Right forelimb (tissue), 1 donor: ENCODE measurements around the gene FGFBP3.
"Not testable (repeated sequence)": the region's sequence is repeated elsewhere in the genome, so short reads cannot be mapped to it uniquely, and the experiment has no call there.

ENCODE experiments used
- DNase-seq: peaks from one replicate; pipeline ENCODE4 v3.0.0-alpha.2; 2018

The FGFBP3 gene

GRCh38 chr10:91897421-91897820 is 11.9 kb downstream of the FGFBP3 start:
- DNase-seq = no peak

- no peak for DNase-seq
These were observed 13.0 kb downstream of the FGFBP3 start for GRCh38 chr10:91896212-91896756.

- not testable (repeated sequence) for DNase-seq
These were observed 15.0 kb downstream of the FGFBP3 start for GRCh38 chr10:91894261-91894685.

GRCh38 chr10:91893051-91893450 is 16.2 kb downstream of the FGFBP3 start:
- DNase-seq = no peak

- DNase-seq = no peak
These were observed 17.9 kb downstream of the FGFBP3 start for GRCh38 chr10:91891125-91892001.

- DNase-seq = peak; percentile 64
These were observed 21.8 kb downstream of the FGFBP3 start for GRCh38 chr10:91887272-91888076.

- DNase-seq = no peak
These were observed 22.4 kb downstream of the FGFBP3 start for GRCh38 chr10:91886954-91887271.

- no peak for DNase-seq
These were observed 23.8 kb downstream of the FGFBP3 start for GRCh38 chr10:91885362-91886079.

- no peak for DNase-seq
These were observed 24.8 kb downstream of the FGFBP3 start for GRCh38 chr10:91884536-91884935.

- DNase-seq = peak; percentile 61
These were observed 25.5 kb downstream of the FGFBP3 start for GRCh38 chr10:91883549-91884444.

GRCh38 chr10:91880310-91880709 is 29.0 kb downstream of the FGFBP3 start:
- DNase-seq = no peak

- no peak for DNase-seq
These were observed 29.6 kb downstream of the FGFBP3 start for GRCh38 chr10:91879515-91880170.

- no peak for DNase-seq
These were observed 33.5 kb downstream of the FGFBP3 start for GRCh38 chr10:91875779-91876178.

- DNase-seq = no peak
These were observed 34.1 kb downstream of the FGFBP3 start for GRCh38 chr10:91875156-91875555.

GRCh38 chr10:91865562-91866081 is 43.7 kb downstream of the FGFBP3 start:
- DNase-seq = no peak

- no peak for DNase-seq
These were observed 44.5 kb downstream of the FGFBP3 start for GRCh38 chr10:91864744-91865143.

GRCh38 chr10:91864099-91864498 is 45.2 kb downstream of the FGFBP3 start:
- DNase-seq = no peak

GRCh38 chr10:91860885-91861284 is 48.4 kb downstream of the FGFBP3 start:
- no peak for DNase-seq

GRCh38 chr10:91856637-91857036 is 52.6 kb downstream of the FGFBP3 start:
- DNase-seq = no peak
